Activated CD8-positive, alpha-beta memory T cell treated with anti-CD3 and anti-CD28 coated beads, Interleukin-2, amount 50 U/mL, for 1 hour (primary cell): ENCODE data around the gene TEC.

Source experiments
- DNase-seq: peaks from one replicate; pipeline ENCODE4 v3.0.0-alpha.2; 2020; ENCODE audit errors: extremely low read depth

Gene TEC

DNA sequence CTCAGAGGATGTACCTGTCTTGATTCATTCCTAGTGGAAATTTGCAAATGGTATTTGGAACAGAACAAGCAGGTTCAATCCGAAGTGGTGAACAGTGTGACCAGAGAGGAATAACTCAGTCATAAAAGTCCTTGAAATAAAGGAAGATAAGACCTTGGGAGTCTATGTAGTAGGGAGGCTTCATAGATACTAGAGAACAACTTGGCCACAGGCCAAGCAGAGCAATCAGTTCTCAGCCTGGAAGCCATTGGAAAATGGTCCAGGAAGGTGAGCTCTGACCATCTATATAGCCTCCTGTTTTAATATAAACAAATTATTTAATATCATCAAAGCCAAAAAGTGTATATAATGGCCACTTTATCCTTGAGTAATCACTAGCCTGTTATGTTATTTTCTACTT is 146.9 kb downstream of the TEC start:
- DNase-seq: no peak

DNA sequence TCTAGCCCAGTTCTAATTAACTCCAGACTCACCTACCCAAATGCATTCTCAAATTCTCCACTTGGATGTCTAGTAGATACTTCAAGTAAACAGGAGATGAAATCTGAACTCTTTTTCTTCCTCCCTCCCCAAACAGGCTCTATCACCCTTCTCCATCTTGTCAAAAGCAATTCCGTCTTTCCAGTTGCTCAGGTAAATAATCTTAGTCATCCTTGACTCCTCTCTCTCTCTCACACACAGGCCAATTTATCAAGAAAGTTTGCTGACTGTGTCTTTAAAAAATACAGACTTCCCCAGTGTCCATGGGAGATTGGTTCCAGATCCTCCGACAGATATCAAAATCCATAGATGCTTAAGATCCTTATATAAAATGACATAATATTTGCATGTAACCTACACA is 148.5 kb downstream of the TEC start:
- DNase-seq: no peak

DNA sequence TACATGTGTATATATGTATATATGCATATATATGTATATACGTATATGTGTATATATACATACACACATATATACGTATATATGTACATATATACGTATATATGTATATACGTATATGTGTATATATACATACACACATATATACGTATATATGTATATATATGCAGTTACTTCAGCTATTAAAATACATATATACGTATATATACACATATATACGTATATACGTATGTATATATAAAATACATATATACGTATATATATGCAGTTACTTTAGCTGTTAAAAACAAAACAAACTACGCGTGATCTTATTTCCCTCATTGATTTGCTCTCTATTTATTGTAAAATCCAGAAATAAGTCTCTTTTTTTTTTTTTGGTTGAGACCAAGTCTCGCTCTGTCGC is 149.5 kb downstream of the TEC start:
- DNase-seq: no peak

DNA sequence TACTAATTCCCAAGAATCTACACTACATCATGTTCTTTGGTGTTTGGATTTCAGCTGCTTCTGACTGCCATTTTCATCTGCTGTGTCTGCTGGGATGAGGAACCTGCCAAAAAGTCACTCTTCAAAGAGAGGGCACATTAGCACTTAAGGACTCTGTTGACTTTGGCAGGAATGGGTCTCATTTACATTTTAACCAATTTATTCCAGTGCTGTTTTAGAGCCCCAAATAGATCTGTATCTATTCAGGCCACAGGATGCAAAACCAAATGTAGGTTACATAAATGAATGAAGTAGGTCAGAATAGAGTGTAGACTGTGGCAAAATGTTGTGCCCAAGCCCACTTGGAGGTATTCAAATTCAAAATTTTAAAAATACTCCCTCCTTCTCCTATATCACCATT is 150.0 kb downstream of the TEC start:
- DNase-seq: no peak

DNA sequence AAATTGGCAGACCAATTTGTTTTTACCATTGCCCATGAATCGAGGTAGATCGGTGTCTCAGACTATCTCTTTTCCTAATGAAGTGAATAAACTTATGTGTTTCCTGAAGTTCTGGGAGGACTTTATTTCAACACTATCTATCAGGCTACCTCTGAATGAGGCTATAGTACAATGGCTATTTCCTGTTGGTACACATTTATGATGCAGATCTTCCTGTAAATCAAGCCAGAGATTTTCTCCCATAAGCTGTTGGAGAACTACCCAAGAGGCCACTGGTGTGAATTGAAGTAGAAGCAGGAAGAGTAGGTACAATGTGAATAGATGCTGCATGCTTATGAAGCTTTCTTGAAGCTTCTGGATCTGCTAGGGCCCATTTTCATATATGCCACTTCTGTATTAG is 151.6 kb downstream of the TEC start:
- no peak for DNase-seq

DNA sequence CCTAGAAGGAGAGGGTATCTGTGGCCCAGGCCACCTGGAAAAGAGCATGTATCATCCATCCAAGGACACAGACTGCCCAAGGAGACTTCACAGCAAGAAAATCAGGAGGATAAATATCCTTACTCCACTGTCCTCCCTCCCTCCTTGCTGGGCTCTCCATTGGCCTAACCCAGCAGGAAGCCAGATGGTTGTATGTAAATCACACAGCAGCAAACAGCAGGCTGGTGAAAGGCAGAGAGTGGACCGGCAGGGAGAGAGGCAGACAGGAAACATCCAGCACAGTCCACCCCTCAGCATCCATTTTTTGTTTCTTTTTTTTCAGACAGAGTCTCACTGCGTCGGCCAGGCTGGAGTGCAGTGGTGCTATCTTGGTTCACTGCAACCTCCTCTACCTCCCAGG is 153.1 kb downstream of the TEC start:
- DNase-seq: no peak

DNA sequence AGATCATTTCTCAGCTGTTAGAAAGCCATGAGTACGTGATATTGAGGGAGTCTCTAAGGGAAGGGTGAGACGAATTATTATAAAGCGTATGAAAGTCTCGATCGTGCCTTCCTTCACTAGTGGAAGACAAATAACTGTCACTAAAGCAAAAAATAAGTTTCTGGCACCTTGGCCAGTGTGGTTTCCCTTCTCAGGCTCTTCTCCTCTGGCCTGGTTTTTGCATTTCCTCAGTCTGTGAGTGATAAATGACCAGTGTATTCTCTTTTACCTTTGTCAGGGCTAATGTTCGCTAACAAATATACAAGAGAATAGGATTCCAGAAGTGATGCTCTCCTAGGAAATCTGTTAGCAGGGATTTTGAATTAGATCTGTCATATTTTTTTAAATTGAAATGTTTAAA is 155.2 kb downstream of the TEC start:
- no peak for DNase-seq

DNA sequence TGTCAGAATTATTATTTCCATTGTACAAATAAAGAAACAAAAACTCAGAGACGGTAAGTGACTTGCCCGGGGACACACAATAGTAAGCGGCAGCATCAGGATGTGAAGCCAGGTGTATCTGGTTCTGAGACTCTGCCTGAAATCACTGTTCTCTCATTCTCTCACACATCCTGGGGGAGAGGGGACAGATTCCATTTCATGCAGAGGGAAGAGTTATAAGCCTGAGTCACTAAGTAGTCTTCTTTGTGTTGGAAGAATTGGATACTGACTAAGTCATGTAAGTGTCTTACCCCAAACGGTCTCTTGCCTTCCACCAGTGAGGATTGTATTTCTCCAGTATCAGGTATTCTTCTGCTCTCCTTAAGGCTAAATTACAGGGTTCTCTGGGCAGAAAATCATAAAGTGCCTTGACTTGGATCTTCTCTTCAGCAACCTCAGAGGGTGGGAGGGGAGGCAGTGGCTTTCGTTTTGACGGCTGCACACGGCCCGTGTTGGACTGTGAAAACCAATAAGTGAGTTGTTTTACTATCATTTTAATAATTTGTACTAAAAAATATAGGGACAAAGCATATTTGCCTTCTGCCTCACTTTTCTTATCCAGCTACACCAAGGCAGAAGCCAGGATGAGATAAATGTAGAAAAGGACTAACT is 157.5 kb downstream of the TEC start:
- DNase-seq: no peak

DNA sequence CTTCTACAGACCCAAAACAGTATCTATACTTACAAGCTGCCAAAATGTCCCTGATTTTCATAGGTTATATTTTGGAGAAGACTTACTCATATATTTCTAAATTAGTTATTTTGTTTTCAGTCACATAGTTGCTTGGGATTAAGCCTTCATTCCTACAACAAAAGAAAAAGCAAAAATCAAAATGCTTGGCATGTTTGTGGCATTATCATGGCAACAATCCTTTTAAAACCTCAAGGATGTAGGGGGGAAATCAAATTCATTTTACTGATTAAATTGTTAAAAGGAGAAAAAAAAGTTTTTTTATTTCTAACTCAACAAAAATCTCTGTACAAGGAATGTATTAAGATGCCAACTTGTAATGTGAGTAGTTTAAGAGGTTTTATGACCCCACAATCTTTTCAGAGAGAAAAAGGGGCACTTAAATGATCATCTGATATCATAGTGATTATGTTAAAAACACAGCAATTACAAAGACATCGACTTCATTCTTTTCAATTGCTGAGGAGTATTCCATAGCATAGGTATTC is 159.1 kb downstream of the TEC start:
- no peak for DNase-seq

DNA sequence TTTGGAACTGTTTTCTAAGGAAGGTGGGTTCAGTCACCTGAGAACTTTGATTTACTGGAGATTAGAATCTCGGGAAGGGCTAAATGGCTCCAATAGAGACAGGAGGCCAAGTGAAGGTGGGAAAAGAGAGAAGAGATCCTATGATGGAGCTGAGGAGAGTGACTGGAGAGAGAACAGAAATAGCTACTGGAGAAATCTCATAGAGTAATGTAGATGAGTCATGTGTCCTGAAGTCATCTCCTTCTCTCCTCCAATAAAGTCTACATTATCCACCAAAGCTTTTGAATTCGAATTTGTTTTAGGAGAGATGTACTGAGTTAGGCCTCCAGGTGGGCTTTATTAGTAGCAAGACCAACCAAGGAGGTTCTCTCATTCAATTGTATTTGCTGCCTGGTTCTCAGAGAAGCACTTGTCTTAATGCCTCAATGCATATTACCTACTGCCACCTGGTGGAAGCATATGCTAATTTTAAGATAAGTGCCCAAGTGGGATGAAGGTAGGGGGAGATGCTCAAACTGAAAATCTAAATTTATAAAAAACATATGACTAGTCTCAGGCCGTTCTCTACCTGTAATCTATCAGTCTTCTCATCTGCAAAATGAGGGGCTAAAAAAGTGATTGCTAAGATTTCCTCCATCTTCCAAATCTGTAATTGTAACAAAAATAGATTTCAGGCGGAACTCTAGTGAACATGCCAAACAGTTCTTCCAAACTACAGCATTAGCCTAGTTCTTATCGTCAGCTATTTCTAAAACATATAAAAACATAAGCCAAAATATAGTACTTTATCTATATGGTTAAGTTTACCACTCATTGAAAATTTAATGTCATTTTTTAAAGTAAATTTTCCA is 160.0 kb downstream of the TEC start:
- no peak for DNase-seq

DNA sequence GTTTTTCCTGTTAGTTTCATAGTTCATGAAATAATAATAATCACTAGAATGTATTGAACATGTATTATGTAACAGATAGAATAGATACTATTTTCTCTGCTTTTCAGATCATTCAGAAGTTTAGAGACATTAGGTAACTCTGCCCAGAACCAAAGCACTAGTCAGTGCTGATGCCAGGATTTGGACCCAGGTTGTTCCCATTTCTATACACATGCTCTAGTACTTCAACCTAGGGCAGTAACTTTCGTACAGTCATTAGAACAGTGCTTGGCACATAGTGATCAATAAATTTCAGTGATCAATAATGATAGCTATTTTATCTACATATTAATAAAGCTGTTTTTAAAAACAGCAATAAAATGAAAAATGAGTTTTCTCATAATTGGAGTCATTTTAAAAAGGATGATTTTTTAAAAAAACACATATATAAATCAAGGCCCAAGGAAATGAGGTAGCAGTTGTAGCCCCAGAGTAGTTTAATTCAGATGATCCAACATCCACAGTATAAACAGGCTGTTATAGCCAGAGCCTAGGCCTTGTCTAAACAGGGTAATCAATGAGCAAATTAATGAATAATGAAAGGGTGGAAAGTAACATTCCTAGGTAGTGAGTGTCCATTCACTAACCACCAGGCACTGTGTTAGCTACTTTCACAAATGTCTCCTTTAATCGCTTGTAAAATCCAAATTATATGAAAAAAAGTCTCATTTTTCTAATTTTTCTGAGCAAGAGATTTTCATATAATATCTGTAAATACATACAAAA is 161.1 kb downstream of the TEC start:
- no peak for DNase-seq

DNA sequence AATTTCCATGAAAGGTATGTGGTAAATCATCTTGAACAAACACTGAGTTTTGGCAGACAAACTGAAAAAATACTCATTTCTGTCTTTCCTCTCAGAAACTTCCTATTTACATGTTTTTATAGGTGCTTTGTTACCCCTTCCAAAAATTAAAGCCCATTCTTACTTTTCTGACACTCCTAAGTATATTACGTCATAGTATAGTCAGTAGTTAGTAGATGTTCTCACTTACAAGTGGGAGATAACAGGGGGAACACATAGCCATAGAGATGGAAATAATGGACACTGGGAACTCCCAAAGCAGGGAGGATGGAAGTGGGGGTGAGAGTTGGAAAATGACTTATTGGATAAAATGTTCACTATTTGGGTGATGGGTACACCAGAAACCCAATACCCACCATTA is 164.4 kb downstream of the TEC start:
- DNase-seq: no peak

DNA sequence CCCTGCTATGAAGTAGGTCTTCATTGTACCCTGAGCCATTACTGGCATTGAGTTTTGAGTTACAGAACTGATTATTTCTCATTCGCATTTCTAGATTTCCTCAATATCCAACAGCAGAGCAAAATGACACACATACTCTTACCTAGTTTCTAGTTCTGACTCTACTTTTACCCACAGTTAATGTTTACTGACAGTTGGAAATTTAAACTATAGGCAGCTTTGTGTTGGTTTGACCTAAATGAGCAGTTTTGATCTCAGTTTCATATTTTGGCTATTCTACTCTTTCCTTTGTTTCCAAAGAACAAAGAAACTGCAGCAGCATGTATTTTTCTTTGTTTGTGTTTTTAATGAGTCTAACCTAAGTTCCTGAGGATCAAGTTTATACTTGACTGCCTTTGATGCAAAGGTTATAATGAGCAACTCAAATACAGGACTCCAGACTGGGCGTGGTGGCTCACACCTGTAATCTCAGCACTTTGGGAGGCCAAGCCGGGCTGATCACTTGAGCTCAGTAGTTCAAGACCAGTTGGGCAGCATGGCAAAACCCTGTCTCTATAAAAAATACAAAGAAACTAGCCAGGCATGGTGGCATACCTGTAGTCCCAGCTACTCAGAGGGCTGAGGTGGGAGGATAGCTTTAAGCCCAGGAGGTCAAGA is 166.0 kb downstream of the TEC start:
- no peak for DNase-seq

DNA sequence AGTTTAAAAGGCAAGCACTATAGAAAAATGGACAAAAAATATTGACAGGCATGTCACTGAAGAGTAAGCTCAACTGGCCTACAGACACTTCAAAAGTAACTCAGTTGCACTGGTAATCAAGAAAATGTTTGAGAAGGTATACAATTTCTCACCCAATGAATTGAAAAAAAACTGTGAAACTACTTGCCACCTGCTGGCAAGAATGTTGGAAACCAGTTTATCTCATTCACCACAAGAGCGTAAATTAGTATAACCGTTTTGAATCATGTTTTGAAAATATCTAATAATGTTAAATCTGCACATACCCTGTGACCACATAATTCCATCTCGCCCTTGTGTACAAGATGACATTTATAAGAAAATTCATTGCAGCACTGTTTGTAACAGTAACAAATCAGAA is 167.3 kb downstream of the TEC start:
- no peak for DNase-seq

DNA sequence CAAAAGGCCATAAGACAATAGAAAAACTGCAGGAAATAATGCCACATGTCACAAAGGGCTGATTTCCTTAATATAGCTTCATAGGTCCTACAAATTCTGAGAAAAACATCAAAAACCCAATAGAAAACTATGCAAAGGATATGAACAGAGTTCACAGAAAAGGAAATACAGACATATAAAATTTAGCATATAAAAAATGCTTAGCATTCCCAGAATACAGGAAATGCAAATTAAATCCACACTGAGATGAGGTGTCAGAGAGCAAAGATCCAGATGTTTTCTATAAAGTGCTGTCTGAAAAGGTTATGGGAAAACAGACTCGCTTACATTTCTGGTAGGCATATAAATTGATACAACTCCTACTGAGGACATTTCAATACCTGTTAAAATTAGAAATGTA is 169.4 kb downstream of the TEC start:
- no peak for DNase-seq

DNA sequence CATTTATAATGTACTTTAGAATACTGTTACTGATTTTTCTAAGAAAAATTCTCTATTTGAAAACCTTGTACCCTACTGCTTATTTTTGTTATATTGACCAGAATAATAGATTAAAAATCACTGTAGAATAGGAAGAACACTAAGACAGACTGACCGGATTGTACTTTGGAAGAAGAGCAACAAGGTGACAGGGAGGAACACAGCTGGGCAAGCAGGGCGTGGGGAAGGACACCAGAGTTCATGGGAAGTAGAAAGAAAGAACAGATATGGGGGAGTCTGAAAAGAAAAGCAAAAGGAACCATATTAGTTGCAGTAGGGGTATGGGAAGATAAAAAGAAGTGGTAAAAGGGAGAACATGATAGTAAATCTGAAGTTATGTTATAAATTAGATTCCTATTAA is 174.2 kb downstream of the TEC start:
- DNase-seq: no peak

DNA sequence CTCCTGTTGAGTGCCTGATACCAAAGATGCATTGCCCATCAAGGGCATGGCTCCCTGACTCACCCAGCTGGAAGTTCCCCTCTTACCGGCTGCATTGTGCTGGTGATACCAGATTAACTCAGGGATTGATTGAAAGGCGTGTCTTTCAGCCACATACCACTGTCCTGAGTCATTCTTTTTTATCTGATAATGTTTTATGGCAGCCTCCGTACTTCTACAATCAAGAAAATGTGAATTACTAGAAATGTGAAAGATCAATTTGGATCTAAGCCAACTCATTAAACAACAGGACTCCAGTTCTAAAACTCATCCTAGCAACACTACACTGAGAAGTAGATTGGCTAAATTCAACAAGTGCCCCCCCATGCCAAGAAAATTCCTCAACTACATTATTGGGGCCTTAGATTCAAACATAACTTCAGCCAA is 175.6 kb downstream of the TEC start:
- DNase-seq: no peak

DNA sequence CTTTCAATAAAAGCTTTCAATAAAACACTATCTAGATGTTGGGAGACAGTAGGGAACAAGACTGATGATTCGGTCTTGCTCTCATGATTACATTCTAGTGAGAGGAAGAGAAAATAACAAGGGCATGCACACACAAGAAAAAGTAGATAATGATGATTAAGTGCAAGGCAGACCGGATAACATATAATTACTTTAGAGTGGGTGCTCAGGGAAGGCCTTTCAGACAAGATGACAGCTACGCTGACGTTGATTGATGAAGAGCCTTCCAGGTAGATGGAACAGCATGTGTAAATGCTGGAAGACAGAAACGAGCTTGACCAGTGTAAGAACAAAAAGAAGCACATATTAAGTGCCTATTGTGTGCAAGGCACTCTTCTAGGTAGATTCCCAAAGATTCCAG is 179.0 kb downstream of the TEC start:
- DNase-seq: no peak

DNA sequence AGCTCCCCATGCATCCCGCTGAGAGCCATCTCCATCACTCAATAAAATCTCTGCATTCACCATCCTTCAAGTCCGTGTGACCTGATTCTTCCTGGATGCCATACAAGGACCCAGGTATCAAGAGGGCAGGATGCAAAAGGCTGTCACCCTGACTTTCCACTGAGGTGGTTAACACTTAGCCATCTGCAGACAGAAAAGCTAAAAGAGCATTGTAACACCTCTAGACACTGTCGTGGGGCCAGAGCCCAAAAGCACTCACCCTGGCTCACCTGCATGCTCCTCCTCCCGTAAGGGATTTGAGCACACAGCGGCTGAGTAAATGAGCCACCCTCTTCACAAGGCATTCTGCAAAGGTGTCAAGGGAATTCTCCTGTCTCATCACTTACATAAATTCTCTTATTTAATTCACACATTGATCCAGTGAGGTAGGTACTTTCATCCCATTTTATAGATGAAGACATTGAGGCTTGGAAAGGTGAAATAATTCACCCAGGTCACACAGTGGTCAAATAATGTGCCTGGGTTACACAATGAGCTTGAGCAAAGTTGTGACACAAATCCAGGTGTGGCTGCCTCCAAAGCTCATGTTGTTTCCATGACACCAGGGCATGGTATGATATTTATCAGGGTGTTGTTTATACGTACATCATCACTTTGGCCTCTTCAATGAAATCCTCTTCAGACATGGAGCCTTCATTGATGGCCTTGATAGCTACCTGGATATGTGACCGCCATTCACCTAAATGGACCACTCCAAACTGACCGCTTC is 183.6 kb downstream of the TEC start:
- no peak for DNase-seq
